WI38 (cell line): ENCODE data around the gene CFTR.

Experiments
- H3K4me3 ChIP-seq: 2 replicates; pipeline ENCODE4 v1.5.1; 2011; ENCODE audit warnings: low read depth, mild to moderate bottlenecking, control low read depth, low read length
- TF ChIP-seq, protein P1 (sequence below): IDR thresholded peaks from 2 replicates; pipeline ENCODE4 v1.5.1; 2012; ENCODE audit warnings: low read depth, mild to moderate bottlenecking, control low read depth, low read length

CFTR gene

DNA sequence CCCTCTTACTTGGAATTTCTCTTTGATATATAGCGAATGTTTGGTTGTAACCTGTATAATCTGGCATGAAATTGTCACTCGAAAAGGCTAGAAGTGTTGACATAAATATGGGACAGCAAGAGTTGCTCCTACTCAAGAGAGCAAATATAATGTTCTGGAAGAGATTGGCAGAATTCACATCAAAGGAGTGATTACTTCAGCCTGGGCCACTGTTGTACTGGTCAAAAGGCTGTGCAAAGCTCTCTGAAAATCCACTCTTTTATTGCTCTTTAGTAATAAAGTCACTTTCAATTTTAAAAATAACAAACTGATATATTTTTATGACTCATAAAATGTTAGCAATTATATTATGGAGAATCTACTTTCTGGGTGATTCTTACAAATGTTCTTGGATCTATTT lies 58.2 kb downstream of the CFTR start:
- TF ChIP-seq, protein P1, sequence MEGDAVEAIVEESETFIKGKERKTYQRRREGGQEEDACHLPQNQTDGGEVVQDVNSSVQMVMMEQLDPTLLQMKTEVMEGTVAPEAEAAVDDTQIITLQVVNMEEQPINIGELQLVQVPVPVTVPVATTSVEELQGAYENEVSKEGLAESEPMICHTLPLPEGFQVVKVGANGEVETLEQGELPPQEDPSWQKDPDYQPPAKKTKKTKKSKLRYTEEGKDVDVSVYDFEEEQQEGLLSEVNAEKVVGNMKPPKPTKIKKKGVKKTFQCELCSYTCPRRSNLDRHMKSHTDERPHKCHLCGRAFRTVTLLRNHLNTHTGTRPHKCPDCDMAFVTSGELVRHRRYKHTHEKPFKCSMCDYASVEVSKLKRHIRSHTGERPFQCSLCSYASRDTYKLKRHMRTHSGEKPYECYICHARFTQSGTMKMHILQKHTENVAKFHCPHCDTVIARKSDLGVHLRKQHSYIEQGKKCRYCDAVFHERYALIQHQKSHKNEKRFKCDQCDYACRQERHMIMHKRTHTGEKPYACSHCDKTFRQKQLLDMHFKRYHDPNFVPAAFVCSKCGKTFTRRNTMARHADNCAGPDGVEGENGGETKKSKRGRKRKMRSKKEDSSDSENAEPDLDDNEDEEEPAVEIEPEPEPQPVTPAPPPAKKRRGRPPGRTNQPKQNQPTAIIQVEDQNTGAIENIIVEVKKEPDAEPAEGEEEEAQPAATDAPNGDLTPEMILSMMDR = no peak
- no peak overlapping the region for H3K4me3 ChIP-seq

- H3K4me3 ChIP-seq = no peak overlapping the region
- TF ChIP-seq, protein P1 = no peak
Measured at GRCh38 chr7:117544061-117544460, 64.2 kb downstream of the CFTR start.

- no peak overlapping the region for H3K4me3 ChIP-seq
- TF ChIP-seq, protein P1 = no peak
Measured at GRCh38 chr7:117548035-117548434, 68.2 kb downstream of the CFTR start.

GRCh38 chr7:117550625-117551024 lies 70.8 kb downstream of the CFTR start:
- TF ChIP-seq, protein P1 = no peak
- no peak overlapping the region for H3K4me3 ChIP-seq

- TF ChIP-seq, protein P1 = no peak
Measured at GRCh38 chr7:117552660-117553059, 72.8 kb downstream of the CFTR start.

DNA sequence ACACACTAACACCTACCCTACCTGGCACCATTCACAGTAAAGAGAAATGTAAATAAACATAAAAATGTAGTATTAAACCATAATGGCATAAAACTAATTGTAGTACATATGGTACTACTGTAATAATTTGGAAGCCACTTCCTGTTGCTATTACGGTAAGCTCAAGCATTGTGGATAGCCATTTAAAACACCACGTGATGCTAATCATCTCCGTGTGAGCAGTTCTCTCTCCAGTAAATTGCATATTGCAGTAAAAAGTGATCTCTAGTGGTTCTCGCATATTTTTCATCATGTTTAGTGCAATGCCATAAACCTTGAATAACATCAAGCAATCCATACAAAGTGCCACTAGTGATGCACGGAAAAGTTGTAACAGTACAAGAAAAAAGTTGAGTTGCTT lies 75.4 kb downstream of the CFTR start:
- H3K4me3 ChIP-seq = no peak overlapping the region
- TF ChIP-seq, protein P1 = no peak

More at GRCh38 chr7:117552660-117553059, 72.8 kb downstream of the CFTR start:
- H3K4me3 ChIP-seq = no peak overlapping the region

GRCh38 chr7:117559391-117559790 lies 79.6 kb downstream of the CFTR start:
- TF ChIP-seq, protein P1 = no peak
- H3K4me3 ChIP-seq = no peak overlapping the region
